Epithelial cell of esophagus (primary cell): ENCODE measurements around the gene VPS37C.

Experiments
- DNase-seq: peaks from one replicate; pipeline ENCODE4 v3.0.0; 2010; ENCODE audit warnings: low read depth
- H3K4me3 ChIP-seq: 2 replicates; pipeline ENCODE4 v1.5.1; 2011; ENCODE audit warnings: mild to moderate bottlenecking, low read length, control low read depth
- CTCF ChIP-seq: IDR thresholded peaks from 2 replicates; pipeline ENCODE4 v1.5.1; 2011; ENCODE audit warnings: low read depth, mild to moderate bottlenecking, low read length, control low read depth, inconsistent platforms; ENCODE audit not compliant: insufficient read depth; ENCODE audit errors: missing control alignments

The VPS37C gene

GRCh38 chr11:61164606-61165424 is 3.6 kb upstream of the VPS37C start:
- TF ChIP-seq CTCF, result no peak
- no peak overlapping the region for H3K4me3 ChIP-seq
- peak; percentile 27 for DNase-seq

- no peak for TF ChIP-seq CTCF
- DNase-seq, result no peak
- no peak overlapping the region for H3K4me3 ChIP-seq
These were observed 2.7 kb upstream of the VPS37C start for GRCh38 chr11:61163714-61164605.

- no peak for TF ChIP-seq CTCF
- no peak overlapping the region for H3K4me3 ChIP-seq
- DNase-seq, result no peak
These were observed 1.8 kb upstream of the VPS37C start for GRCh38 chr11:61163021-61163420.

GRCh38 chr11:61162092-61162941 is 1.1 kb upstream of the VPS37C start:
- no peak for TF ChIP-seq CTCF
- peak overlapping the region; percentile 69 for H3K4me3 ChIP-seq
- peak; percentile 80 for DNase-seq

- H3K4me3 ChIP-seq, result peak overlapping the region; percentile 69
- peak; percentile 26 for DNase-seq
- TF ChIP-seq CTCF, result no peak
These were observed 588 bp downstream of the VPS37C start for GRCh38 chr11:61160487-61161189.

GRCh38 chr11:61158691-61159381 is 2.4 kb downstream of the VPS37C start:
- H3K4me3 ChIP-seq, result peak overlapping the region; percentile 1
- DNase-seq, result peak; percentile 74
- TF ChIP-seq CTCF, result no peak
